ENCODE results near the gene JMJD1C.

GRCh38 chr10:63201118-63201517 is 264.7 kb downstream of the JMJD1C start:
- no peak for TF ChIP-seq TAF1 (IDR thresholded peaks at IDR 0.05; ENCODE audit: low read depth, low read length)
- no peak for TF ChIP-seq POLR2A (IDR thresholded peaks at IDR 0.05; ENCODE audit: low read depth, low read length)
- no peak for TF ChIP-seq POLR2AphosphoS5 (IDR thresholded peaks at IDR 0.05; ENCODE audit: low read depth, low read length)
- no peak for TF ChIP-seq POU2F2 (IDR thresholded peaks at IDR 0.05; ENCODE audit: low read depth, low read length)
- no peak for TF ChIP-seq PAX5 (IDR thresholded peaks at IDR 0.05; ENCODE audit: insufficient read depth, low read length, severe bottlenecking)
